GM12878 (cell line): ENCODE measurements around the gene ATP6V0C. TPM values are rescaled to one million over a fixed set of nuclear protein-coding genes. Genes with fewer than 3 reads are reported as not detected.

Experiments used
- CHD2 ChIP-seq: IDR thresholded peaks from 2 replicates; pipeline ENCODE4 v1.6.1; 2011; ENCODE audit warnings: low read depth, low read length, improper control_type of control experiment, borderline replicate concordance
- CREM ChIP-seq: IDR thresholded peaks from 2 replicates; pipeline ENCODE4 v1.6.1; 2014; ENCODE audit warnings: antibody characterized with exemption, low read depth
- ESRRA ChIP-seq: IDR thresholded peaks from 2 replicates; pipeline ENCODE4 v1.6.1; 2012; ENCODE audit warnings: mild to moderate bottlenecking, low read length, improper control_type of control experiment
- FOS ChIP-seq: IDR thresholded peaks from 3 replicates; pipeline ENCODE4 v1.6.1; 2011; ENCODE audit warnings: borderline replicate concordance; ENCODE audit not compliant: insufficient read length; ENCODE audit errors: extremely low read depth
- IRF3 ChIP-seq: fragments of 450-650 bp; IDR thresholded peaks from 2 replicates; pipeline ENCODE4 v1.6.1; 2014; ENCODE audit warnings: mild to moderate bottlenecking
- KAT2A ChIP-seq: conservative IDR thresholded peaks from 2 replicates; pipeline ENCODE4 v1.6.1; 2011; ENCODE audit warnings: low read depth, low read length; ENCODE audit not compliant: control insufficient read depth
- MEF2A ChIP-seq: IDR thresholded peaks from 2 replicates; pipeline ENCODE4 v1.6.1; 2011; ENCODE audit warnings: low read depth, mild to moderate bottlenecking, low read length, moderate library complexity; ENCODE audit not compliant: insufficient read depth
- NKRF ChIP-seq: fragments of 450-650 bp; conservative IDR thresholded peaks from 2 replicates; pipeline ENCODE4 v1.6.1; 2017; ENCODE audit warnings: mild to moderate bottlenecking, moderate library complexity
- RUNX3 ChIP-seq: IDR thresholded peaks from 2 replicates; pipeline ENCODE4 v1.6.1; 2012; ENCODE audit warnings: low read length, inconsistent platforms
- SIN3A ChIP-seq: IDR thresholded peaks from 2 replicates; pipeline ENCODE4 v1.6.1; 2012; ENCODE audit warnings: low read depth, low read length, improper control_type of control experiment
- SRF ChIP-seq, 2 experiments: IDR thresholded peaks; 2 replicates each; pipeline ENCODE4 v1.6.1; 2011; ENCODE audit warnings: low read depth in 2 of 2, low read length in 2 of 2, mild to moderate bottlenecking in 1 of 2, moderate library complexity in 1 of 2
- TARDBP ChIP-seq: IDR thresholded peaks from 2 replicates; pipeline ENCODE4 v1.6.1; 2016; ENCODE audit warnings: borderline replicate concordance
- TCF12 ChIP-seq: IDR thresholded peaks from 2 replicates; pipeline ENCODE4 v1.6.1; 2011; ENCODE audit warnings: low read depth, mild to moderate bottlenecking, low read length
- TCF7 ChIP-seq: IDR thresholded peaks from 2 replicates; pipeline ENCODE4 v1.6.1; 2014; ENCODE audit warnings: antibody characterized with exemption, borderline replicate concordance
- USF2 ChIP-seq: IDR thresholded peaks from 2 replicates; pipeline ENCODE4 v1.6.1; 2011; ENCODE audit warnings: low read depth, low read length, improper control_type of control experiment, borderline replicate concordance
- WRNIP1 ChIP-seq: IDR thresholded peaks from 2 replicates; pipeline ENCODE4 v1.6.1; 2011; ENCODE audit warnings: low read depth, low read length, improper control_type of control experiment, borderline replicate concordance
- ZBTB4 ChIP-seq: fragments of 450-650 bp; formaldehyde crosslinking; IDR thresholded peaks from 2 replicates; pipeline ENCODE4 v1.4.0; 2022; ENCODE audit warnings: mild to moderate bottlenecking, moderate library complexity
- ZNF687 ChIP-seq: fragments of 450-650 bp; IDR thresholded peaks from 2 replicates; pipeline ENCODE4 v1.6.1; 2017; ENCODE audit warnings: mild to moderate bottlenecking, moderate library complexity
- polyA plus RNA-seq, 11 experiments: library from polyadenylated mRNA; depleted of rRNA in 4 of 11; unstranded in 6 of 11; stranded (reverse) in 5 of 11; fragments of >200 nt; fragmentation: Nextera tagmentation in 4 of 11; fragmentation: Illumina TruSeq in 1 of 11; extraction: Ambion mirVana in 4 of 11; extraction: Trizol in 1 of 11; gene quantifications; 1 replicate in 1 of 11; 2 replicates in 10 of 11; pipeline versions ENCODE4 v1.2.1 to v1.2.3, GENCODE V29; 2011 to 2016; ENCODE audit warnings: inconsistent platforms in 2 of 11, missing spikeins in 2 of 11, low read depth in 1 of 11
- total RNA-seq, 4 experiments: library from RNA; depleted of rRNA in 3 of 4; stranded (reverse); fragments of >200 nt in 3 of 4; fragmentation: Illumina TruSeq in 1 of 4; extraction: Trizol in 1 of 4; gene quantifications; 2 replicates each; pipeline versions ENCODE4 v1.2.1 to v1.2.3, GENCODE V29; 2013 to 2021

ATP6V0C gene
- total and polyA plus RNA-seq, 10 of the 15 experiments (the other 5 are each of a cell fraction or from before 2014, with no cell fraction given): 2.4 to 135 (median 18.4) TPM

- TF ChIP-seq SIN3A (peak; percentile 97), USF2 (peak; percentile 98), WRNIP1 (no peak), ESRRA (no peak), RUNX3 (peak; percentile 48), TCF7 (no peak), ZBTB4 (0 out of 2 replicates have a peak, but pooled peaks have one; percentile 50), IRF3 (peak; percentile 59; the same call in 1 of the 2 replicates), MEF2A (peak; percentile 64; the same call in 1 of the 2 replicates), KAT2A (no peak), TCF12 (peak; percentile 49; the same call in 1 of the 2 replicates), NKRF (peak; percentile 94), SRF (IDR thresholded peaks at IDR 0.05; ENCODE audit: low read depth in 2 of 2, low read length in 2 of 2) (peak in 1 of 2 experiments; percentile 63; a peak in 1 of 4 replicates), FOS (peak; percentile 89), TARDBP (peak; percentile 90), CREM (peak; percentile 76), CHD2 (peak; percentile 90), ZNF687 (0 out of 2 replicates have a peak, but pooled peaks have one; percentile 22)
These were observed 6.5 kb downstream of the ATP6V0C start, which contains the start of gene AMDHD2 (continued) for GRCh38 chr16:2520097-2520783.
